Cortex of kidney (tissue), 1 donor: ENCODE results near the gene CD164L2.
"Not testable (repeated sequence)": the region's sequence is repeated elsewhere in the genome, so short reads cannot be mapped to it uniquely, and the experiment has no call there.

Source experiments
- DNase-seq: peaks from one replicate; lab custom pipeline; 2025; lab: John Stamatoyannopoulos, UW

Gene CD164L2

DNA sequence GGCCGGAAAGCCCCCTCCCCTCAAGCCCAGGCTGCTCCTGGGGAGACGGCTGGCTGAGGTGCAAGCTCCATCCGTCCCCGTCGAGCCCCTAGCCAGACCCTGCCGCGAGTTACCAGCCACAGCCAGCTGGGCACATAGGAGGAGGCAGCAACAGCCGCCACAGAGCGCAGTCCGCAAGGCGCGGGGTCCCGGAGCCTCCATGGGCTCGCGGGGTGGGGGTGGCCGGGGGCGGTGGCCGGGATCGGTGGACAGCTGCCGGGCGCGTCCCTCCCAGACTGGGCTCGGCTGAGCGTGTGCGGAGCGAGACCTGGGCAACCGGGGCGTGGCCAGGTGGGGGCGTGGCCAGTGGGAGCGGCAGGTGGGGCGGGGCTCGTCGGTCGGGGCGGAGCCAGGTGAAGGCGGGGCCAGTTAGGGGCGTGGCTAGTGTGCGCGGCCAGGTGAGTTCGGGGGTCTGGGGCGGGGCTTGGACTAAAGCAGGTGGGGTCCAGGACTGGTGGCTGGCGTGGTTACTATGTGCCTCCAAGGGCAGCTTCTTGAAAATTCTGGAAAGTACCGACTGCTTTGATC lies at the start of gene CD164L2:
TSS of gene CD164L2 (minus strand) at position 295 of the 567 bp plus-strand sequence. CDS start at position 201, 94 bp downstream.
- DNase-seq, result no peak

- not testable (repeated sequence) for DNase-seq
Observed at GRCh38 chr1:27432725-27433124, 49.6 kb upstream of the CD164L2 start.

DNA sequence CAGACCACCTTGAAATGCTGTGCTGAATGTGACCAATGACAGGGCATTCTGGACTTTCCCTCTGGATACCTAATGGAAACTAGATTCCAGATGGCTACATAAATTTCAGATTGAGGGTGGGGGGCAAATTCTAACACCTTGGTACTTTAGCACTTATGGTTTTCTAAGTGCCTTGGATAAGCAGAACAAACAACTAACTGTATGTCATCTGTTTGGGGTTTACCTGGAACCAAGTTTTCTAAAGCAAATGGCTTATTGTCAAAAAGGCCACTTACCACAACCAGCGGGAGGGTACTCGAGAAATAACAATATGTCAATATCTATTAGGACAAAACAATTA lies 48.4 kb upstream of the CD164L2 start:
- DNase-seq, result no peak

DNA sequence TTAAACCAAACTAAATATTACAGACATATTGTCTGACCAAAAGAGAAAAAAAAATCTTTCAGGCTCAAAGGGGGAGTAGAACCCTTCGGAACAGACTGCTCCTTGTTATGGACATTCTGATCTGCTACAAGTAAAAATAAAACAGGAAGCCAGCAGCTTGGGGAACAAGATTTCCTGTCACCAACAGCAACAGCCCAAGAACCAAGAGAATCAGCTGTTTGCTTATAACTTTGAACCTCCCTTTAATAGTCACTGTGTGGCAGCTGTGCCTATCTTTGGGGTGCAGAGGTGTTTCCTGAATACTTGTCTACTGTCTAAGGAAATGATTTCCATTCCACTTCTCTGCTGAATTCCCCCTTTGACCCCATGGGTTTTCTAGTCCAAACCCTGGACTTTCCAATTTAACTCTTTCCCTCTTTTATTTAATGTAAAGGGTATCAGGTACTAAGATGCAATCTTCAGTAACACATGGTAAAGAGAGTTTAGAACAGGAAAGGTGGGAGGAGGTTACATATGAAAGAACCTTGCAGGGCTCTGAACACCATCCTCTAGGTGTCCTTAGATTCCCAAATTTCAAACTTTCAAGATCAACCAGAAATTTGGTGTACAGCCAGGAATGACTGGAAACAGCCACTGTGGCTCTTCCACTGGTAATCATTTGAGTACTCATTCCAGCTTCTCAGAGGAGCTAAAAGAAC lies 47.9 kb upstream of the CD164L2 start:
- DNase-seq, result no peak

- no peak for DNase-seq
Observed at GRCh38 chr1:27429029-27429425, 45.9 kb upstream of the CD164L2 start.

DNA sequence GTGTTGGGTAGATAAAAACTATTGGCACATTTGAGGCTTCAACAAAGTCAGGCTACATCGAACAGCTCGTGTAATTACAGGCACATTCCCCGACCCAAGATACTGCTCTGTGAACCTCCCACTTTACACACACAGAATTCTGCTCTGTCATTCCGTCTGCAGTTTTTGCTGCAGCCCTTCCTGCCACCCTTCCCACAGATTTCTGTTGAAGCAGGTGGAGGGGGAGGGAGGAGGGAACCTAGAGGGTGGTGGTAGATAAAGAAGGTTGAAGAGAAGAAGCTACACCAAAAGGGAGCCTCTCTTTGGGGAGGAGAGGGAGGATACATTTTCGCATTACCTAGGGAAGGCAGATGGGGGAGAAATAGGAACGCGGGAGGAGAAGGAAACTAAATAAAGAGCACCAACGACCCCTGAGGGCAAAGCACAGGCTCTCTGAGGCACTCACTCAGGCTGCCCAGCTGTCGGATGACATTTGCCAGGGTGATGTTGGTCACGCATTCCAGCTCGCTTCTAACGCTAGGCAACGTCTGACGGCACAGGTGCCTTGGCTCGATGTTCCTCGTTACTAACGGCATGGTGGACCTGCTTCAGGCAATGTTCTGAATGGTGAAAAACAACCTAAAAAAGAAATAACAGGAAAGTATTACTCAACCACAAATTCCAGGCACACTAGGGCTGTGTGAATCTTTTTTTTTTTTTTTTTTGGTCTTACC lies 45.3 kb upstream of the CD164L2 start:
- no peak for DNase-seq

DNA sequence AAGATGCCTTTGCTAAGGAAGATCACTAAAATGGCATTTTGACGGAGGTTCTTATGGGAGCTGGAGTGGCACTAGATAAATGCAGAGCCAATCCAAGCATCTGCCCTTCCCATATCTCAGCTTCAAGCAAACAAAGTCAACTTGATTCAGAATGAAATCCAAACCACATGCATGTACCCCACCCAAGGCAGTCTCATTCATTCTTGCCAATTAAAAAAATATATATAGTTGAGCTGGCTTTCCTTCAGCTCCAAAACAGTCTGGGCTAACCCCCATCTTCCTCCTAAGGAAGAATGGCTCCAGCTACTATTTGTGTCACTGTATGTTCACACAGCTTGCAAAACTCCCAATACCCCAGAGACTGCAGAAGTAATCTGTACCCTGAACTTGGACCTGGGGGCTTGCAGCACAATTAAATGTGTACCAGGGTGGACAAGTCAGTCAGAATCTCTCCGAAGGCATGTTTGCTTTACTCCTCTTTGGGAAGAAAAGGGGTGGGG lies 44.7 kb upstream of the CD164L2 start:
- DNase-seq, result no peak

- no peak for DNase-seq
Observed at GRCh38 chr1:27427329-27427728, 44.2 kb upstream of the CD164L2 start.

DNA sequence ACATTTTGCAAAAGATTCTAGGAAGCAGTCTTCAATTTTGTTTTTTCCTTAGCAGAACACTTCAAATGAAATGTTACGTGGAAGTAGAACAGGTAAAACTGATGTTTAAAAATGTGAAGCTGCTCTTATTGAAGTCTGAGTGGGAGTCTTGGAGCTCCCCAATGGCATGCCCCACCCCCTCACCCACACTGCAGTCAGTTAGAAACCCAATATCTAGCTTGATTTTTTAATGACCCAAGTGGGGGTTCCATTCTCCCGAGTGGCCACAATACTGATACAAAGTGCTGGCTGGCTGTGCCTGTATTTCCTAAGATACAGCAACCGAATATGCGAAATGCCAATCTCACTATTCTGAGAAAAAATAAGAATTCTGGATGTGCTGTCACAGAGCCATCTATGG lies 40.6 kb upstream of the CD164L2 start:
- DNase-seq, result no peak

DNA sequence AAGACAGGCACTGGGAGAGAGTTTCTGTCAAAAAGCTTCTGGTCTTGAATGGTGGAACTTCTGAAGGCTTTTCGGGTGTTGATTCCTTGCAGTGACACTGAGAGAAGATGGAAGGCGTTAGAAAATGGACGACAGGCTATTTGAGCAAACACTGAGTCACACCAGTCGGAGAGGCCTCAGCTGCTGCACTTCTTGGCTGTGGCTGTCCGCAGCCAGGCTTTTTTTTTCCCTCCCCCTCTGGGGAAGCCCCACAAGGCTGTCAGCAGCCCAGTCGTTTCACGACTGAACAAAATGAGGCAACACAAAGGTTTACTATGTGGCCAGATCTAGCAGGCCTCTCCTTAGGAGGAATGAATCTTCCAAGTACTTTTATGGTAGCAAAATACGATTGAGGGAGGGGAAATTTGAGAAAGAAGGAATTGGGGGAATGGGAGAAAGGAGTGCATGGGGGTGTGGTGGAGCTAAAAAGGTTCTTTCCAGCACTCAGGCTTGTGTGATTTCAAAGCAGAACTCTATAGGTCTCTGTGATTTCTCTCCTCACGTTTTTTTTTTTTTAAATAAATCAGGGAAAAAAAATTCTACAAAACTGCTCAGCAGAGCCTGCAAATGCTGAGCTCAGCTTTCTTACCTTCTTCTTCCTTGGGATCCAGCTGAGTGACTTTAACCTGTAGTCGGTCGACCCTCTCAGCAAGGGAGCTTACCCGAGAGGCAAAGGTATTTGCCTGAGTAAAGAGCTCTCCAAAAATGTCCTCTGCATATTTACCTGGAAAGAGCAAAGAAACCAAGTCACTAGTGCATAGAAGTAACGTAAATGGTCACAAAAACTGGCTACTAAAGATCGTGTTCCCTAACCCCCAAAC lies 35.4 kb upstream of the CD164L2 start:
- DNase-seq, result no peak

DNA sequence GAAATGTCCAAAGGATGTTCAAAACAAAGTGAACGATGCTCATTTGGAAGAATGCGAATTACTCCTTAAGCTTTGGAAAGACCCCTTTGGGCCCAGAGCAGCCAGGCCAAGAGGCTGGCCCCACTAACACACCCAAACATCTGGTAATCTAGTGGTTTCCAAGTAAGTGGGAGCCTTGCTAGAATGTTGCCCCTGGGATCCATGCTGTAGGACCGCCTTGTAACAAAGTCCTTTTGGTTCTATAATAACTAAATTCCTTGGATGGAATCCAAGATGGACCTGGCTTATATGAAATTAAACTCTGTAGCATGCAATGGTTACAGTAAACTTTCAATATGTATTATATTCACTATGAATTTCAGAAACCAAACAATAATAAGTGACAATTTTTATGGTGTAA lies 34.6 kb upstream of the CD164L2 start:
- DNase-seq, result no peak

DNA sequence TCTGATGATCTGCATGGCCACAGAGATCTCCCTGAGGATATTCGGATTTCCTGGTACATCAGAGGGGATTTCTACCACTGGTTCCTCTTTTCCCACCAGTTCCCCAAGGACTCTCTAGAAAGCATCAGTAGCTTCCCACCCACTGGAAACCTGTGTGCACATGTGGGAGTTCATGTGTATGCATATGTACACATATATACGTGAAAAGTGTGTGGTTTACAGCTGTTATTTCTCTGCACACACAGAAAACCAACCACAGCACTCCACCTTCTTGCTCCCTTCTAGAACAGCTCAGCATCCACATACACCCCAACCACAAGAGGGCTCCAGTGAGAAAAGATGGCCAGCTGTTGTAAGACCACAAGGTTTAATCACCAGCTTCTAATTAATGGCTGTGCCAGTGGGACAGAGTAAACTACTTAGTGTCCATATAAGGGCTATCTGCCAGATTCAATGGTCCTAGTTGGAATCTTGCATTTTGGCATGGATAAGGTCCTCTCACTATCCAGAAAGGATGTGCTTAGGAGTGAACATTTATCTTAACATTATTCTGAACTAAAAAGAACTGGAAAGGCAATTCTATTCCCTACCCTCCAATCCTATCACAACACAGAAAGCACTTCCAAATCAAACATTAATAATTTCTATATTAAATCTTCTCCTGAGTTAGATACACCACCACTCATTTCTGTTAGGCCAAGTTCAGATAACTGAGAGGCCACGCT lies 33.4 kb upstream of the CD164L2 start:
- DNase-seq, result no peak

GRCh38 chr1:27414091-27414490 lies 31.0 kb upstream of the CD164L2 start:
- no peak for DNase-seq

DNA sequence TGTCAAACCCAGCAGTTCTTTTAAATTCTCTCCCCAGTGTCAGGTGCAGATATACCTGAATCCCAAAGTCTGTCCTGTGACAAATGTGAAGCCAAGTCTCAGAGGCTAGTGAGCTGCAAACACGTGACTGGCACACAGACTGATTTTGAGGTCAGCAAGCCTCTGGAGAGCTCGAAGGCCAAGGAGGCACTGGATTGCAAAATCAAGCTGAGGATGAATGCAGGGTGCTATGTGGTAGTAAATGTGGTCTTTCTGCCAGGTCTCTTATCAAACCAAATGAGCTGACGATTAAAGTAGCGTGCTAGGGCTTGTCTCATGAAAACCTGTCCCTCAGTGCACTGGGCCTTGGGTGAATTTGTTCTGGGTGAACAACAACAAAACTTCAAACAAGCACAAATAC lies 29.9 kb upstream of the CD164L2 start:
- DNase-seq, result no peak

- no peak for DNase-seq
Observed at GRCh38 chr1:27412502-27412901, 29.4 kb upstream of the CD164L2 start.

GRCh38 chr1:27410709-27411108 lies 27.6 kb upstream of the CD164L2 start:
- DNase-seq, result no peak

GRCh38 chr1:27409669-27410068 lies 26.5 kb upstream of the CD164L2 start:
- DNase-seq, result no peak

DNA sequence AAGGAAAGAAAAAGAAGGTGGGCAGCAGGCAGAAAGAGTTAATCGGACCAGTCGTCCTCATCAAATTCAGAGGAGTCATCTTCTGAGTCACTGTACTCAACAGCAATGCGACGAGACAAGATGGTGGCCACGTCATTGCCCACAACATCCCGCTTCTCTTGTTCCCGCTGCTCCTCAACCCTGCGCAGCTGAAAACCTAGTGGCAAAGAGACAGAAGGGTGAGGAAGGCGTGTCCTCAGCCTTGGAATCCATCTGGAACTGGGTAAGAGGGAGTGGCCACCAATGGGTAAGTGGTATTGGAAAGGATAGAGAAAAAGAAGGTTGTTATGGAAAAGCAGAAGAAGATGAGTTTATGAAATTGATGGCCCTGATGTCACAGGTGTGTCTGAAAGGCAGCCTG lies 25.0 kb upstream of the CD164L2 start:
- DNase-seq, result no peak

DNA sequence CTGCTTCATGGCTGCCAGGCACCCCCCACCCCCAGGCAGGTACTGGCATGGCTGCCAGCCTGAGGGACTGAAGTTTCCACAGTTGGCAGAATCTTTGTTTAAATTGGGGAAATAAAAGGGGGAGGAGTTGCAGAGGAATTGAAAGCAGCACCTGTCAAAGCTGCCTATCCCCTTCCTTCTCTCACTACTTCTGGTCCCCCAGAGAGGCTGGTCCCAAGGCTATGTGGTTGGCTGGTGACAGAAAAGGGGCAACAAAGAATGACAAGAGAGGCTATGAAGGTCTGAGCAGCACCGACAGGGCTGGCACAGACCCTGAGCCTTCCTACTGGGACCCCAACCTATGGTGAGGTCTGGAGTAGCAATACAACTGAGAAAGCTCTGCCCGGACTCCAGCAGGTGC lies 23.7 kb upstream of the CD164L2 start:
- not testable (repeated sequence) for DNase-seq

DNA sequence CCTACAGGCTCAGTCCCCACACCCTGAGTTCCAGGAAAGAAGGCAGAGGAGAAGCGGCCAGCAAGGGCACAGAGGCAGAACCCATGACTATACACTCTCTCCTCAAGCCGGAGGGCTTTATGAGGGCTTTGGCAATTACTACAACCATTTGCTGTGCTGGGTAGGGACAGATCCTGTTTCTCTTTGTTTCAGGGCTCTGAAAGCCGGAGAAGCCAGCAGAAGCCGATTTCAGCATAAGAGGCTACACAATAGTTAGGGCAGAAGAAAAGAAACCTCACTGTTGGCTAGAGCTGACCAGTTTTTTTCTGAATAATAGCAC lies 23.2 kb upstream of the CD164L2 start:
- DNase-seq, result no peak

DNA sequence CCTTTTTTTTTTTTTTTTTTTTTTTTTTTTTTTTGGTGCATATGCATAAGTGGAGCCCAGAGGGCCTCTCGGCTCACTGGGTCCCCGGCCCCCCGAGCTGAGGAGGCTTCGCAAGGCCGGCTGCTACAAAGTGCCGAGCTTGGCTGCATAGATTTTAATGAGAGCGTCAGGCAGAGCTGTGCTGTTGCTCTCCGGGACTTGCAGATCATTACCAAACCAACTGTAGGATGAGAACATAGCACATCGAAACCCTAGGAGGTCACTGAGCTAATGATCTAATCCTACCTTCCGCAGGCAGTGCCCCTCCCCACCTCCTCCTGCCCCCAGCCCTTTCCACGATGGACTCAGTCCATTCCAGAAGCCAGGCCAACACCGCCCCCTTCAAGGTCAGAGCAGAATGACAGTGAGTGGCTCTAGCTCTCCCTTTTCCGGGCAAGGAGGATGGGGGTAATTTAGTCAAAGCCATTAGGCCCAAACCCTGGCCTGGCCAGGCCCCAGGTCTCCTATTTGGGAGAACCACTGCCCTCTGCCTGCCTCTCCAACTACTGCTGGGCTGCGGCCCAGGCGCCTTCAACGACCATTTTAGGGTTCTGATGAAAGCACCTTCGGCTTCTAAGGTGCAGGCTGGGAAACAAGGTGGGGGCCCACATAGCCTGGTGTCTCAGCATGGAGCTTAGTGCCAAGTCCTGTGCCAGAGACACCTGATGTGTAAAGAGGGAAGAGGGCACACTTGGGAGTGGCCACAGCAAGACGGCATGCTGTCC lies 22.6 kb upstream of the CD164L2 start:
- DNase-seq, result not testable (repeated sequence)
